Measurements from ENCODE around the gene TRAK1. TPM values are rescaled to one million over a fixed set of nuclear protein-coding genes. Genes with fewer than 3 reads are reported as not detected.

The TRAK1 gene
- total and polyA plus RNA-seq, 2 of the 4 experiments (the other 2 are of a cell fraction): 25.6 to 28.1 TPM

DNA sequence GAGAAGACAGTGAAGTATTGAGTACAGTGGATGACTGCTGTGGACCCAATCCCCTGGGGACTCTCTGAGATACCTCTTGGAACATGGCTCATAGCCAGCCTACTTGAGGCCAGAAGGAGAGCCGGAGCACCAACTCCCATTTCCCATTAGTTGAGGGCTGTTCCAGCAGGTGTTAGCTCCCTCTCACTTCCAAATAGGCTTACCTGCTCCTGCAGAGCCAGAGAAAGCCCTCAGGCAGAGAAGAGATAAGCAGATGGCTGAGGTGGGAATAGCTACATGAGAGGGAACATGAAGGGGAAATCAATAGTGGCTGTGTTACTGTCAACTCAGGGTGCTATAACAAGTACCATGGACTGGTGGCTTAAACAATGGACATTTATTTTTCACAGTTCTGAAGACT lies 179.4 kb downstream of the TRAK1 start:
- Histone ChIP-seq H2AFZ (replicated peaks; ENCODE audit: low read length, poor library complexity) (no peak overlapping the region), H3K36me3 (ENCODE audit: control insufficient read depth, insufficient read depth, low read length) (no peaks in the 10 kb centered on the region), H4K8ac (ENCODE audit: low read depth in 2 of 2, low read length in 2 of 2) (no peak overlapping the region), H2AK9ac (replicated peaks; ENCODE audit: low read depth, low read length, poor library complexity) (no peak overlapping the region), H2AK5ac (ENCODE audit: low read depth, low read length) (no peak overlapping the region), H2BK20ac (ENCODE audit: low read depth, low read length) (no peak overlapping the region), H3K9me3 (ENCODE audit: control insufficient read depth, insufficient read depth, low read length) (peaks cover 1% of the 10 kb centered on the region; the same call in 1 of the 2 replicates), H2BK5ac (ENCODE audit: low read depth, low read length, poor library complexity, severe bottlenecking) (no peak overlapping the region), H2BK15ac (ENCODE audit: low read depth, low read length) (no peak overlapping the region), H3K56ac (ENCODE audit: extremely low read depth, insufficient read depth, low read length) (no peak overlapping the region), H3K14ac (replicated peaks; ENCODE audit: low read depth, low read length) (no peak overlapping the region), H4K91ac (ENCODE audit: insufficient read depth, low read depth, low read length) (no peak overlapping the region), H4K20me1 (ENCODE audit: insufficient read depth, low read length) (no peaks in the 10 kb centered on the region), H3K4me3 (ENCODE audit: insufficient read depth, low read depth, low read length) (no peak overlapping the region), H3K18ac (ENCODE audit: low read depth, low read length) (no peak overlapping the region), H3K9me1 (ENCODE audit: insufficient read depth, low read length) (no peaks in the 10 kb centered on the region), H3K4me2 (ENCODE audit: low read depth, low read length) (no peak overlapping the region), H2BK120ac (ENCODE audit: low read depth, low read length) (no peak overlapping the region), H3K4ac (ENCODE audit: low read depth, low read length) (no peak overlapping the region), H3K27me3 (ENCODE audit: control insufficient read depth, insufficient read depth, low read length) (peaks cover 24% of the 10 kb centered on the region), H3K4me1 (ENCODE audit: control insufficient read depth, insufficient read depth, low read length) (no peaks in the 10 kb centered on the region), H3K9ac (ENCODE audit: low read depth, low read length) (no peak overlapping the region), H3K27ac (ENCODE audit: insufficient read depth, low read length) (no peak overlapping the region), H4K5ac (ENCODE audit: low read depth, low read length) (no peak overlapping the region), H3K23ac (ENCODE audit: low read depth, low read length) (no peak overlapping the region), H3K79me1 (ENCODE audit: low read depth in 1 of 2, low read length in 2 of 2) (no peaks in the 10 kb centered on the region)
- intact Hi-C loops (cut with micrococcal nuclease): no loop called here
- POLR2A ChIA-PET (ENCODE audit: unreplicated experiment): no interaction called here
- in situ Hi-C loops (cut with MboI; ENCODE audit: low sequenced_read_pairs): no loop called here
- dilution Hi-C loops (cut with HindIII; ENCODE audit: low sequenced_read_pairs, unreplicated experiment): no loop called here
- DNase-seq (no peak), ATAC-seq (ENCODE audit: low read depth) (no peak)
- BruUV-seq (replicated peaks): no TSS peak
- CTCF ChIA-PET: no interaction called here
- no peak for TF ChIP-seq RFX5 (IDR thresholded peaks at IDR 0.05; ENCODE audit: low read depth, low read length)
- TF ChIP-seq BHLHE40 (IDR thresholded peaks at IDR 0.05; ENCODE audit: low read depth, low read length): no peak
- TF ChIP-seq CHD1 (IDR thresholded peaks at IDR 0.05; ENCODE audit: low read depth, low read length): no peak
- TF ChIP-seq RAD21 (IDR thresholded peaks at IDR 0.05; ENCODE audit: low read length): no peak
- TF ChIP-seq, protein P1, sequence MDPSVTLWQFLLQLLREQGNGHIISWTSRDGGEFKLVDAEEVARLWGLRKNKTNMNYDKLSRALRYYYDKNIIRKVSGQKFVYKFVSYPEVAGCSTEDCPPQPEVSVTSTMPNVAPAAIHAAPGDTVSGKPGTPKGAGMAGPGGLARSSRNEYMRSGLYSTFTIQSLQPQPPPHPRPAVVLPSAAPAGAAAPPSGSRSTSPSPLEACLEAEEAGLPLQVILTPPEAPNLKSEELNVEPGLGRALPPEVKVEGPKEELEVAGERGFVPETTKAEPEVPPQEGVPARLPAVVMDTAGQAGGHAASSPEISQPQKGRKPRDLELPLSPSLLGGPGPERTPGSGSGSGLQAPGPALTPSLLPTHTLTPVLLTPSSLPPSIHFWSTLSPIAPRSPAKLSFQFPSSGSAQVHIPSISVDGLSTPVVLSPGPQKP (IDR thresholded peaks at IDR 0.05; ENCODE audit: borderline replicate concordance, low read depth, low read length): no peak
- TF ChIP-seq, protein P2, sequence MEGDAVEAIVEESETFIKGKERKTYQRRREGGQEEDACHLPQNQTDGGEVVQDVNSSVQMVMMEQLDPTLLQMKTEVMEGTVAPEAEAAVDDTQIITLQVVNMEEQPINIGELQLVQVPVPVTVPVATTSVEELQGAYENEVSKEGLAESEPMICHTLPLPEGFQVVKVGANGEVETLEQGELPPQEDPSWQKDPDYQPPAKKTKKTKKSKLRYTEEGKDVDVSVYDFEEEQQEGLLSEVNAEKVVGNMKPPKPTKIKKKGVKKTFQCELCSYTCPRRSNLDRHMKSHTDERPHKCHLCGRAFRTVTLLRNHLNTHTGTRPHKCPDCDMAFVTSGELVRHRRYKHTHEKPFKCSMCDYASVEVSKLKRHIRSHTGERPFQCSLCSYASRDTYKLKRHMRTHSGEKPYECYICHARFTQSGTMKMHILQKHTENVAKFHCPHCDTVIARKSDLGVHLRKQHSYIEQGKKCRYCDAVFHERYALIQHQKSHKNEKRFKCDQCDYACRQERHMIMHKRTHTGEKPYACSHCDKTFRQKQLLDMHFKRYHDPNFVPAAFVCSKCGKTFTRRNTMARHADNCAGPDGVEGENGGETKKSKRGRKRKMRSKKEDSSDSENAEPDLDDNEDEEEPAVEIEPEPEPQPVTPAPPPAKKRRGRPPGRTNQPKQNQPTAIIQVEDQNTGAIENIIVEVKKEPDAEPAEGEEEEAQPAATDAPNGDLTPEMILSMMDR (conservative IDR thresholded peaks at IDR 0.05; ENCODE audit: low read depth, low read length): no peak
- no peak for TF ChIP-seq NFE2L2 (IDR thresholded peaks at IDR 0.05; ENCODE audit: low read depth, low read length)
- TF ChIP-seq CEBPB (IDR thresholded peaks at IDR 0.05; ENCODE audit: low read depth, low read length): no peak
- TF ChIP-seq RCOR1 (IDR thresholded peaks at IDR 0.05; ENCODE audit: insufficient replicate concordance, low read length): no peak
- TF ChIP-seq POLR2A (IDR thresholded peaks at IDR 0.05; ENCODE audit: low read depth, low read length): no peak
- TF ChIP-seq MAZ (IDR thresholded peaks at IDR 0.05; ENCODE audit: borderline replicate concordance, low read depth, low read length): no peak
- no peak for TF ChIP-seq MXI1 (IDR thresholded peaks at IDR 0.05; ENCODE audit: borderline replicate concordance, low read depth, low read length)
- TF ChIP-seq, protein P3, sequence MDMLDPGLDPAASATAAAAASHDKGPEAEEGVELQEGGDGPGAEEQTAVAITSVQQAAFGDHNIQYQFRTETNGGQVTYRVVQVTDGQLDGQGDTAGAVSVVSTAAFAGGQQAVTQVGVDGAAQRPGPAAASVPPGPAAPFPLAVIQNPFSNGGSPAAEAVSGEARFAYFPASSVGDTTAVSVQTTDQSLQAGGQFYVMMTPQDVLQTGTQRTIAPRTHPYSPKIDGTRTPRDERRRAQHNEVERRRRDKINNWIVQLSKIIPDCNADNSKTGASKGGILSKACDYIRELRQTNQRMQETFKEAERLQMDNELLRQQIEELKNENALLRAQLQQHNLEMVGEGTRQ (IDR thresholded peaks at IDR 0.05; ENCODE audit: low read depth, low read length): no peak
- no peak for TF ChIP-seq SMC3 (IDR thresholded peaks at IDR 0.05; ENCODE audit: low read depth, low read length)
- TF ChIP-seq FOS (IDR thresholded peaks at IDR 0.05; ENCODE audit: low read depth, low read length): no peak
- no peak for TF ChIP-seq MAFK (IDR thresholded peaks at IDR 0.05; ENCODE audit: low read depth, low read length)
- WGBS, 2 experiments (ENCODE audit: extremely low coverage in 2 of 2, insufficient read length in 1 of 2): no CpG with 5 or more reads among the region's 1 CpG
